GM19099 (cell line): Measurements from ENCODE around the gene NRF1.

Experiments
- POLR2A ChIP-seq: IDR thresholded peaks from 3 replicates; pipeline ENCODE4 v1.6.1; 2011; ENCODE audit warnings: low read depth; ENCODE audit not compliant: insufficient read length; ENCODE audit errors: extremely low read depth

The NRF1 gene

DNA sequence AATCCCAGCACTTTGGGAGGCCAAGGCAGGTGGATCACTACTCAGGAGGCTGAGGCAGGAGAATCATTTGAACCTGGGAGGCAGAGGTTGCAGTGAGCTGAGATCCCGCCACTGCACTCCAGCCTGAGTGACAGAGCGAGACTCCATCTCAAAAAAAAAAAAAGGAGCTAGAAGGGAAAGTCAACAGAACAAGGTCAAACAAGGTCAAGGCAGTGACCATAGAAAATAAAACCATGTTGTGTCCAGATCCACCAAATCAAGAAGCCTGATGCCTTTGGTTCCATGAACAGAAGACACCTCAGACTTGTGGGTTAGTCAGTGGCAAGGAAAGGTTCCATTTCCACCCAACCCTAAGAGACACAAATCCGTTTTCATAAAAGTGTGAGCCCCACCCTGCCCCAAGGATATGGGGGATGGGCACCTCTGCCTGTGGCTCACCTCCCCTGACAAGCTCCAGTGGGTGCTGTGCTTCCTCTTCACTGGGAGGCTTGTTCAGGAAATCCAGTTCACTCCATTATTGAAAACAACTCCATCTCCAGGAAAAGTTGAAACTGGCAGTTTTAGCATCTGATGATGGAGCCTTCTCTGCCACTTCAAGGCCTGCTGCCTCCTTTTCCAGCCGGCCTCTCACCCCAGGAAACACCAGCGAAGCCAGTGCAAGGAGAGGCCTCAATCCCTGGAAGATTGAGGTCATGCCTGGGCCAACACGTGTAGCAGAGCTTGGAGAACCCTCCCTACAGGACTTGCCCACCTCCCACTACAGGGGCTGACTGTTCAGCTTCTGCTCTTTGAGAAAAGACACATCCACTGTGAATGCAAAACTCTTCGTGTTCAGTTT is 152.9 kb downstream of the NRF1 start:
- no peak for TF ChIP-seq POLR2A

DNA sequence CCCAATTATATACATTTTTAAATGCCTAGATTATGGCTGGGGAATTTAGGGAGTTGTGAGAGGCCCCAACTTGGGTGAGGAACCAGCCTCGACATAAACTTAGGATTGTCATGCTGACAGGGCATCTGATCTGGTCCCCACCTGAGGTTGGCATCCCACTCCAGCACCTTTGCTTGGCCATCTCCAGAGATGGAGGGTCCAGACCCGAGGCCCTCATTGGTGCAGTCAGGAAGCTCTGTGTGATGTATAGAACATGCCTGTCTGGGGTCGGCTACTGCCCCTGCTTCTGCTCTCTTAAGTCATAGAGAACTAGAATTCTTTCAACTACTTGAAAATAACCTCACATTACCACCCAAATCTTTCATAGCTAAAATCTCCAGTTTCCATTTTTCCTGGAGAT is 153.8 kb downstream of the NRF1 start:
- TF ChIP-seq POLR2A, result no peak

DNA sequence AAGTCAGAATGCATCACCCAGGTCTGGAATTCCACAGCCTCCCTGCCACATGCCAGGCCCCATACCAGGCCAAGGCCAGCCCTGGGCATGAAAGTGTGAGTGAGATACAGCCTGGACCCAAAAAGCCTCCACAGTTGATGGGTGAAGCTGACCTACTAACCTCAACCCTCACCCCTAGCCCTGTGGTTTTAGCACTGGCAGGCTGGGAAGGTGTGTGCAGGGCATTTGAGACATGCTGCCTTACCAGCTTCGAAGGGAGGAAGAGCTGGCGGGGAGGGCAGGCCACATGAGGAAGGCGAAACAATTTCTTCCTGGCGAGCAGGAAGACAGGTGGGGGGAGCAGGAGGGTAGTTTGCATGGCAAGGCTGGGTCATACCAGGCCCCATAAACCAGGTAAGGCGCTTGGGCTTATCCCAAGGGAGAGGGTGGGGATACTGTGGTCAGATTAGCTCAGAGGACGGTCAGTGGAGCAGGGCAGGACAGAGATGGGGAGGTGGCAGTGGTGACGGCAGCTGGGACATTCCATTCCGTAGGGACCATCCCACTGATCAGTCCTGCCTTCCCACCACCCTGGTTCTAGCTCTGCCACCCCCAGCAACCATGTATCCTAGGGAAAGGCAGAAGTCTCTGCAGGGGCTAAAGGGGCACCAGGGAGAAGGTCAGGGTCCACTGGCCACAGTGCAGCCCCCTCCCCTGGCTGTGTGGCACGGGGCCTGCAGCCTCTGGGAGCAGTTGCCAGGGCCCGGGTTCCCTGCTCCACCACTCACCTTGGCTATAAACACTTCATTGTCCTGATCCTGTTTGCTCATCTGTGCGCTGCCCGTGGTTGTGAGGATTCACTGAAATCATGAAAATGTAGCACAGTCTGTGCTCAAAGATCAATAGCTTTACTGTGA is 155.8 kb downstream of the NRF1 start:
- TF ChIP-seq POLR2A, result no peak

DNA sequence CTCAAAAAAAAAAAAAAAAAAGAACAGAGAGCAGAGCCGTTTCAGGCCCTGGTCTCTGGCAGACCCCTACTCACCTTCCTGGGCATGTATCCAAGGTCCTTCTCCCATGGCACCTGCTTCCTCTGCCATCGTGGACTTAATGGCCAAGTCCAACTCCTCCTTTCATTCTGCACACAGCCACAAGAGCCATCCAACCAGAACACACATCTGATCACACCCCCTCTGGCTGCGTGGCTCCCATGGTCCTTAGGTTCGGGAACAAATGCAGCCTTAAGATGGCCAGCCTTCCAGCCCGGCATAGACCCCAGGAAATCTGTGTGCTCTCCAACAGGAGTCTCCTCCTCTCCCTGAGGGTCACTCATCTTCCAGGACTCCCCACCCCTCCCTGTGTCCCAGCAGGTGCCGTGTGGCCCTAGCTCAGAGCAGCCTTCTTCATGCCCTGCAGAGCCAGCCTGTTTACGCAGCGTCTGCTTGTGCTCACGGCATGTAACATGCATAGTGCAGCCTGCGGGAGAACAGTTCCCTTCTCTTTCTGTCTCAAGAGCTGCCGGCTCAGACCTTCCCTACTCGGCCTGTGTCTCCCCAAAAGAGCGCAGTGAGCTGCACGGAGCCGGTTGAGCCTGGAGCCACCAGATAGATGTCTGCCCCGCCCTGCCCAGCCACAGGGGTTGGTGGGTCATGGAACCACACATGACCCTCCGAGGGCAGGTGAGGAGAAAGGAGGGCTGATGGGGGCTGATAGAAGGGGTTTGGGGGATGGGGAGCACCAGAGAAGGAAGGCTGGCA is 157.3 kb downstream of the NRF1 start:
- no peak for TF ChIP-seq POLR2A

DNA sequence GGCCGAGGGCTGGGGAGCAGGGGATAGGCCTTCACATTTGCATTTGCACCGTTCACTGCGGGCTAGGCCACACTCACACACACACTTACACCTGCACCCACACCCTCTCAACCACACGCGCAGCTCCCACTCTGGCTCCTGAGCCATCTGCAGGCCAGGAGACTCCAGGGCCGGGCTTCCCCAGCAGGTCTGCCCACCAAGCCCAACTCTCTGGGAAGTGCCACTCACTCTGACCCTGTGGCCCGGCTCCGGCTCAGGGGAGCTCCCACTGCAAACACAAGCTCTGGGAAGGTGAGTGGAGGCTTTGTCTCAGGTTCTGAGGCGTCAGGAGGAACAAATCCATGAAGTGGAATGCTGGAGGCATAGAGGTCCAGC is 157.9 kb downstream of the NRF1 start:
- TF ChIP-seq POLR2A, result no peak

DNA sequence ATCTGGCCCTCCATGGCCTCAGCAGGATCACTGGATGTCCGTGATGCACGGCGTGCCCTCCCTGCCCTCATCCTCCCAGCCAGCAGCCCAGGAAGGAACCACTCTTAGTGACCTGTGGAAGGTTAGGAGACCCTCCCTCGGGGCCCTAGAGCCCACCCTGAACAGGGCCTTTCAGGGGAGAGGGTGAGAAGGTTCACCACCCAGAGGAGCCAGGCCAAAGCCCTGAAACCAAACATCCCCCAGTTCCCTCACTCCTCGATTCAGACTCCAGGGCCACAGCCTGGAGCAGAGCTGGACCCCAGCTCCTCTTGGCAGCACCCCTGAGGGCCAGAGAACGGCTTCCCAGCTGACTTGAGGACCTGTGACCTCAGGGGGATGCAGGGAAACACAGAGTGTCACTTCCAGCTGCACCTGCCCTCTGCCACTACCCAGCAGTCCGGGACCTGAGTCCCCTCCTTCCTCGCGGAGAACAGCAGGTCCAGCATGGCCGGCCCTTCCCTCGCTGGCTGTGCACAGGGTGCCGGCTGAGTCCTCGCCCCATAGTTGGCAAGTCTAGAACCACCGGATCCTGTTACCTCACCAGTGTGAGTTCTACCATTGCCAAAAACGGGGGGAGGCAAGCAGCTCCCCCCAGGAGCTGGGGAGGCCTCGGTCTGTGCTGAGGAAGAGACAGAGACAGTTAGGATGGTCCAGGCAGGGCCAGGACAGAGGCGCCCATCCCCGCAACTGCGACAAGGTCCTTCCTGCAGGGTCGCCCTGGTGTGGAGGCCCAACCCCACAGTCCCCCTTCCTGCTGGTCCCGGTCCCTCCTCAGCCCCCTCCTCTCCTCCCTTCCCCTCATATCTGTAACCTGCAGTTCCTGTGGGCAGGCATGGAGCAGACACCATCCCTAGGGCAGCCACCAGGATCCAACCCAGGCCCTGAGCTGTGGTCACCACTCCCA is 158.6 kb downstream of the NRF1 start:
- TF ChIP-seq POLR2A, result no peak

DNA sequence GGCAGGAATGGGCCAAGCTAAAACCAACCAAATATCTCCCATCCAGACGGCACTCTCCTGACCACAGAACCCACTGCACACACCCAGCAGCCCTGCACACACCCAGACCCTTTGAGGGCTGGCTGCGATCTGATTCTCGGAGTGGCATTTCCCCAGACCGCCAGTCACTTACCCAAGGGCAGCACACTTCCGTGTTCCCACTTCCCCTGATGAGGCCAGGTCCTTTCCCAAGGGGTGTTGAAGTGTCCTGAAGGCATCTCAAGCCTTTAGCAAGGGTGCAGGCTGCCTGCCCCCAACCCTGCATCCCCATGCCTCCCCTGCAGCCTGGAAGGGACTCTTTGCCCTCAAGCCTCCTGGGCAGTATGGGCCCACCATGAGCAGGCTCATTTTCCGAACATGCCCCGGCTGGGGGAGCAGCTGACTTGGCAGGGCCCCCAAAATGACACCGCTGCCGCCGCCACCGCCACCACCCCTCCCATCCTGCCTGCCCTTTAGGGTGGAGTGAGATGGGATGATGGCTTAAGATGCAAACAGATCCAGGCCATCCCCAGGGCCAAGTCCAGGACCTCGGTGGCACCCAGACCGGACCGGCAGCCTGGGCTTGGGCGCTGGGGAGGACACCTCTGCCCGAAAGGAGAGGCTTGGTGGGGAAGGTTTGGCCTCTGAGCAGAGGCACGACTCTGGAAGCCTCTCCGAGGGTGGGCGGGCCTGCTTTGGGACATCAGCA is 159.8 kb downstream of the NRF1 start:
- no peak for TF ChIP-seq POLR2A

DNA sequence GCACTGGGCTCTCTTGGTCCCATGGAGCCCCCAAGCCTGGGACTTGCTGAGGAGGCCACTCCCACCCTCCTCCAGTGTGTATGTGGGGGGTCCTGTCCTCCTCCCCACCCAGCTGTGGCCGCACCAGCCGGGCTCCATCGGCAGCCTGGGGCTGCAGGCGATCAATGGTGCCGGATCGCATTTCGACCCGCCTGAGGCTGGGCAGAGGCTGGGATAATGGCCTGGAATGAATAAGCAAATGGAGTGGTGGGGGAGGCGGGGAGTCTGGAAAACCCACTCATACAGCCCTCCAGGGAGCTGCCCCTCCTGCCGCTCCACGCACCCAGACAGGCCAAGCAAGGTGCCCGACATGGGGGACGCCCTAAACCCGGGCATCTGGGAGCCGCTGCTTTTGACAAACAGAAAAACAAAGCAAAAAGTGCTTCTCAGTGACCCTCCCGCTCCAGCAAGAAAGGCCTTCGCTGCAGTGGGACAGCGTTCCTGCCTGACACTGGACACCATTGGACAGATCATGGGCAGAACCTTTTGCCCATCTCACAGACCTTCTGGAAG is 160.5 kb downstream of the NRF1 start:
- no peak for TF ChIP-seq POLR2A

DNA sequence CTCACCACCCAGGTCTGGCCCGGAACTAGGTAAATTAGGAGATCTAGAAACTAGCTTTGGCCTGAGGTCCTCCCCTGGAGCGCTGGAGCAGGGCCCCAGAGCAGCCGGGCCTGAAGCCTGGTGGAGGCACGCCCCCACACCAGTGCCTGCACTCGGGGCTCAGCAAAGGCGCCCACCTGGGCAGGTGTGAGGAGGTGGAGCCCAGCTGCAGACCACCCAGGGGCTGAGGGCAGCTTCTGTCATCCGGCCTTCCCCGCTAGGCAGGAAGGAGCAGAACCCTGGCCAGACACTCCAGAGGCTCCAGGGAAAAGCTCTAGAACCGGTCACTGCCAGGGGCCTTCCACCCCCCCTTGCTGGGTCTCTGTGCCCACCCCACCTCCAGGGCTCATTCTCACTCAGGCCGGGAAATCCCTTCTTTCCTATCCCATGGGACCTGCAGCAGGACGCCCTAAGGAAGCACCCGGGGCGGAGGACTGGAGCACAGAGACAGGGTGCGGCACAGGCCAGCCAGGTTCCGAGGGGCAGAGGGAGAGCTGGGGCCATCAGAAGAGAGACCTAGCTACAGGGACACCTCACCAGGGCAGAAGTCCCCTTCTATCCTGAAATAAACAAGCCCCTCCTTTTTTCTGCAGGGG is 161.2 kb downstream of the NRF1 start:
- no peak for TF ChIP-seq POLR2A

DNA sequence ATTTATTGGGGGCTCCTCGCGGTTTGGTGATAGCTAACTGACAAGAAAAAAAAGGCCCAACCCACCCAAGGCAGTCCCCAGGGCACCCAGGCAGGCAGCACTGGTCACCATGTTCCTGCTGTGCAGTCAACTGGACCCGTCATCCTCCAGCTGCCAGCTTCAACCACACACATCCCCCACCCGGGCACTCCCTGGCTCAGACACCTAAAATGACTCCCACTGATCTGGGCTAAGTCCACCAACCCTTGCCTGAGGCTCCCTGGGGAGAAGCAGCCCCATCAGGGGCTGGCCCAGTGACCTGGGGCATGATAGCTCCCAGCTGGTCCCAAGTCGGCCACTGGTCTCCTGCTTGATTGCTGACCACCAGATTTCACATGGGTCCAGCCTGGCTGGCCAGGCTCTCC is 161.8 kb downstream of the NRF1 start:
- no peak for TF ChIP-seq POLR2A

DNA sequence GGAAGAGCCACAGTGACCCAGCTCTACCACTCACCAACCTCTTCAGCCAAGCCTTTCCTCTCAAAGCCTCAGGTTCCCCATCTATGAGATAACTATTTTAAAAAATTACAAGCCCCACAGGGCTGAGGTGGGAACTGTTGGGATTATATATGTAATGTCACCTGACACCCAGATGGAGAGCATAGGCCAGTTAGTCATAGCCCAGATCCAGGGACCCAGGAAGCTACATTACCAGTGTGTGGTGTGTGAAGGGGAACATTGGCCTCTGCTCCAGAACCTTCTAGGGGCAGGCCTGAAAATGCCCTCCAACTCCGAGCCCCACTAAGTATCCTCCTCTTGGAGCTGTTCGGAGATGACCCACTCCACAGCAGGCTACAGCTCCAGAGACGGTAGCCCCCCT is 162.4 kb downstream of the NRF1 start:
- no peak for TF ChIP-seq POLR2A

DNA sequence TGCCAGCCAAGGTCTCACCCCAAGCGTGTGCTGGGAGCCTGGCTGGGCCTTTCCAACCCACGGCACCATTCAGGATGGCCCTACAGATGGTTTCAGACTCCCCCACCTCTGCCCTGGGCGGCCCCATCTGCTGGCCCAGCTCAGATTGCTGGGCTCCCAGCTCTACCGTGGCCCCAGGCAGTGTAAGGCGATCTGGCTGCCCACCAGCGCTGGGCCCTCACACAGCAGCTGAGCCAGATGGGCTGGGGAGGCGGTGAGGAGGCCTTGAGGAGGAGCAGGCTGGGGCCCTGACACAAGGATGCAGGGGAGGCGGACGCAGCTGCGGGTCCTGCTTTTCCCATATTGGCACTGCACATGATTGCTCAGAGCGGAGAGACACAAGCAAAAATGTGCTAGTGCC is 162.8 kb downstream of the NRF1 start:
- TF ChIP-seq POLR2A, result no peak
